ENCODE measurements around the gene MAN1A2. TPM values are rescaled to one million over a fixed set of nuclear protein-coding genes. Genes with fewer than 3 reads are reported as not detected.

Gene MAN1A2
- total and polyA plus RNA-seq, 5 experiments from 2014 or later, result 13.6 to 62.0 (median 21.9) TPM

DNA sequence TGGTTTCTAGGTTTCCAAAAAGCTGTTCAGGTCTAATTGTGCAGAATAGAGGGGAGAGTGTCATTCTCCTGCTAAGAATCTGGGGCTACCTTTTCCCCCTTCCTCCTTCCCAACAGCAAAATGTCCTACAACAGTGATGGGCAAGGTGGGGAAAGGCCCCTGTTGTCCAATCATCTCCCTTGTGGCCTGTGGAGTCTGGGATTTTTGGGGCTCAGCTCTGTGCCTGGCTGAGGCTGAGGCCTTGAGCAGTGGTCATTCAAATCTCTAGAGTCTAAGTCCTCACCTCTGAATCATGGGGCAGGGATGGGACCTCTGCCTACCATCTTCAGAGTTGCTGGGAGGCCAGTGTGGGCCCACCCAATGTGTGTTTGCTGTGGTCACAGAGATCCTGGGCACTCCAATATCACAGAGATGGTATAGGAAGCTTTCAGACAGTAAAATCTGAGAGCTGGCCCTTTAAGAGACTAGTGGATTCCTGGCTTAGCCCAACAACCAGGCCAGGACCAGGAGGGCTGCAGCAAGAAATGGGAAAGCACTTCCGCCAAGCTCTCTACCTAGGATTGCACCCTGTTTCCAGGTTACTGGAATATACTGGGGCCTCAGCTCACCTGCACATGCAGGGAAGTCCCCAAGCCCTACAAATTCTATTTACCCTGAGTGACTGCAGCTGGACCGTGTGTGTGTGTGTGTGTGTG, 210.1 kb downstream of the MAN1A2 start:
- H3K36me3 Mint-ChIP-seq, result no peaks in the 10 kb centered on the region
- peaks cover 9 to 16% (median 13%) of the 10 kb centered on the region in 4 donors for H3K4me1 Mint-ChIP-seq
- H3K27me3 Mint-ChIP-seq, result peaks cover 0 to 1% (median 0%) of the 10 kb centered on the region in 5 donors
- DNase-seq (no peak), ATAC-seq (no peak)
- no peak overlapping the region for H3K4me3 Mint-ChIP-seq
- POLR2A ChIA-PET, result interaction anchor here (1.0 kb wide), 1 partner anchor 29 kb away, joined by 3 read pairs; the partner anchor contains the start of gene TENT5C
- peak overlapping the region in 2 of 10 donors; percentile 29 to 62 for H3K27ac Mint-ChIP-seq
- H3K9me3 Mint-ChIP-seq, result no peaks in the 10 kb centered on the region

DNA sequence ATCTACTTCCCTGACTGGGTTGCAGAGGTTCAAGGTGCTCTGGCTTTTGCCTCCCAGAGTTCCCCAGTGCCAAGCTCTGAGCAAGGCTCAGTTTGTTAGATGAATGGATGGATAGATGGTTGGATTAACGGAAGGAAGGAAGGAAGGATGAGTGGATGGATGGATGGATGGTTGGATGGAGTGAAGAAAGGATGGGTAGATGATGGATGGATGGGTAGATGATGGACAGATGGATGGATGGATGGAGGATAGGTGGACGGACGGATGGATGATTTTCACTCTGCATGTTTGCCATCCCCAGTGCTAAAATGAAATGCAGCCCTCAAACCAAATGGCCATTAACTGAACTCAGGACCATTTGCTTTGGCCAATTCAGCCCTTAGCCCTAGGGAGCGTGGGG, 211.2 kb downstream of the MAN1A2 start:
- peaks cover 0 to 5% (median 0%) of the 10 kb centered on the region in 9 donors for H3K9me3 Mint-ChIP-seq
- H3K4me1 Mint-ChIP-seq, result peaks cover 4 to 6% (median 4%) of the 10 kb centered on the region in 4 donors
- ATAC-seq (no peak), DNase-seq (no peak)
- H3K36me3 Mint-ChIP-seq, result no peaks in the 10 kb centered on the region
- POLR2A ChIA-PET, result no interaction called here
- no peak overlapping the region for H3K4me3 Mint-ChIP-seq
- H3K27ac Mint-ChIP-seq, result no peak overlapping the region
- H3K27me3 Mint-ChIP-seq, result no peaks in the 10 kb centered on the region

Other genes starting within 250 kb of the MAN1A2 start
- under 1 TPM in 1 of 2 experiments, not detected in 1; 0.14 TPM for gene TRIM45, start 245.7 kb upstream of the MAN1A2 start, total RNA-seq
- under 1 TPM in 1 of 3 donors, not detected in 2; 0.19 TPM for gene TRIM45, start 245.7 kb upstream of the MAN1A2 start, polyA plus RNA-seq
- gene VTCN1, start 156.5 kb upstream of the MAN1A2 start, total RNA-seq, result not detected
- gene VTCN1, start 156.5 kb upstream of the MAN1A2 start, polyA plus RNA-seq, result not detected
- 1 to 10 TPM; 4.9 to 5.4 TPM for gene TENT5C, start 238.6 kb downstream of the MAN1A2 start, total RNA-seq
- gene TENT5C, start 238.6 kb downstream of the MAN1A2 start, polyA plus RNA-seq, result 10 to 100 TPM in 1 of 3 donors, under 1 TPM in 2; 0.19 to 16.2 (median 0.36) TPM